Activated CD8-positive, alpha-beta T cell treated with anti-CD3 and anti-CD28 coated beads, Interleukin-2, amount 10 ng/mL, durations not matched to agents 7 days and 5 days (primary cell): ENCODE results near the gene AFF3. TPM values are rescaled to one million over a fixed set of nuclear protein-coding genes. Genes with fewer than 3 reads are reported as not detected.

ENCODE experiments used
- ATAC-seq: fragments of 150-1000 bp; cut with Tn5 transposase; one replicate; pipeline ENCODE4 v1.10.0; 2021; ENCODE audit warnings: moderate library complexity
- CTCF ChIA-PET: fragments of 350-600 bp; sonication (Branson Sonifier 250); formaldehyde crosslinking; loops from one replicate; lab custom pipeline; 2021; ENCODE audit warnings: antibody characterized with exemption; lab: Charles Lee
- POLR2A ChIA-PET: fragments of 350-600 bp; sonication (Branson Sonifier 250); formaldehyde crosslinking; loops from one replicate; lab custom pipeline; 2021; ENCODE audit warnings: antibody characterized with exemption; lab: Charles Lee
- DNase-seq: peaks from one replicate; pipeline ENCODE4 v3.0.0-alpha.2; 2020
- H3K27ac Mint-ChIP-seq: one replicate; pipeline ENCODE4 v1.8.0; 2021; ENCODE audit warnings: mild to moderate bottlenecking, mixed read lengths
- H3K27me3 Mint-ChIP-seq: one replicate; pipeline ENCODE4 v1.8.0; 2021; ENCODE audit warnings: low read depth, mixed read lengths
- H3K36me3 Mint-ChIP-seq: one replicate; pipeline ENCODE4 v1.8.0; 2021; ENCODE audit warnings: low read depth, mixed read lengths
- H3K4me1 Mint-ChIP-seq: one replicate; pipeline ENCODE4 v1.8.0; 2021; ENCODE audit warnings: low read depth, mixed read lengths
- H3K4me3 Mint-ChIP-seq: one replicate; pipeline ENCODE4 v1.8.0; 2021; ENCODE audit warnings: mild to moderate bottlenecking, mixed read lengths
- H3K9me3 Mint-ChIP-seq: one replicate; pipeline ENCODE4 v1.8.0; 2022; ENCODE audit warnings: mixed read lengths; ENCODE audit not compliant: insufficient read depth
- total RNA-seq, 2 experiments: library from RNA; stranded (reverse); gene quantifications; one replicate each; pipeline ENCODE4 v1.2.3, GENCODE V29; 2021

AFF3 gene
- total RNA-seq, 2 experiments from 2014 or later = 7.1 to 7.9 TPM

DNA sequence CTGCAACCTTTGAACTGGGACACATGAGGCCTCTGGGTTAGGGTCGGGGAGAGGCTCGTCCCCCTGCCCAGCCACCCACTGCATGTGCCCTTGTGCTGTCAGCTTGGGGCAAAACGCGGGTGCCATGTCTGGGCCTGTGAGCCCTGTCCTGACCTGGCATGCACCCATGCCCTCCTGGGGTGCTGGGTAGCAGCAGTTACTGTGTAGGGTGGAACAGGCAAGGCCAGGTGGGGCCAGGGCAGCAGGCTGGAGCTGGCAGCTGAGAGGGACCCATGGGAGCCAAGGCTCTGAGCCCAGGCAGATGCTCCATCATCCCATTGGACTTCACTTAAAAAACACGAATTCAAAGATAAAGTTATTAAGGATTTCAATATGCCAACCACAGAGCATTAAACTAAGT lies 518.8 kb downstream of the AFF3 start:
- no peaks in the 10 kb centered on the region for H3K27me3 Mint-ChIP-seq
- H3K4me1 Mint-ChIP-seq = no peaks in the 10 kb centered on the region
- no peak overlapping the region for H3K27ac Mint-ChIP-seq
- ATAC-seq = no peak
- H3K9me3 Mint-ChIP-seq = no peaks in the 10 kb centered on the region
- H3K36me3 Mint-ChIP-seq = no peaks in the 10 kb centered on the region
- H3K4me3 Mint-ChIP-seq = no peak overlapping the region
- CTCF ChIA-PET = no interaction called here
- no peak for DNase-seq
- POLR2A ChIA-PET = no interaction called here

- ATAC-seq (no peak), DNase-seq (no peak)
- Mint-ChIP-seq H3K27me3 (no peaks in the 10 kb centered on the region), H3K9me3 (no peaks in the 10 kb centered on the region), H3K4me1 (no peaks in the 10 kb centered on the region), H3K4me3 (no peak overlapping the region), H3K27ac (no peak overlapping the region), H3K36me3 (no peaks in the 10 kb centered on the region)
- POLR2A ChIA-PET = no interaction called here
- CTCF ChIA-PET = no interaction called here
Measured at GRCh38 chr2:99623035-99623434, 519.4 kb downstream of the AFF3 start.

DNA sequence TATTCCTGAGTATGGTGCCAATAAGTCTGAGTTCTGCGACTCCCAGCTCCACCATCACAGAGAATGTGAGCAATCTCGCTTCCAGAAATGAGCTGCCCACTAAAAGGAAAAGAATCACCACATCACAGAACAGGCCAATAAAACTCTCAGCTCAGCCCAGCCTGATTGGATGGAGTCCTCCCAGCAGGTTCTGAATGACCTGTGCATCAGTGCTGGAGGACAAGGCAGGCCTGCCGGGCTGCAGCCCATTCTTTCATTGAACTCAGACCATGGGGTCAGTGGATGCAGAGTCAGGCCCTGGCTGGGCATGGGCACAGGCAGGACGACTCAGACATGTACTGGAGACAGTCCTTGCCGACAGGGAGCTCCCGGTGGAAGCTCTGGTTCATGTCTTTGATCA lies 519.9 kb downstream of the AFF3 start:
- Mint-ChIP-seq H3K9me3 (no peaks in the 10 kb centered on the region), H3K27me3 (no peaks in the 10 kb centered on the region), H3K4me3 (no peak overlapping the region), H3K36me3 (no peaks in the 10 kb centered on the region), H3K27ac (no peak overlapping the region), H3K4me1 (no peaks in the 10 kb centered on the region)
- ATAC-seq (no peak), DNase-seq (no peak)
- POLR2A ChIA-PET = no interaction called here
- CTCF ChIA-PET = no interaction called here

DNA sequence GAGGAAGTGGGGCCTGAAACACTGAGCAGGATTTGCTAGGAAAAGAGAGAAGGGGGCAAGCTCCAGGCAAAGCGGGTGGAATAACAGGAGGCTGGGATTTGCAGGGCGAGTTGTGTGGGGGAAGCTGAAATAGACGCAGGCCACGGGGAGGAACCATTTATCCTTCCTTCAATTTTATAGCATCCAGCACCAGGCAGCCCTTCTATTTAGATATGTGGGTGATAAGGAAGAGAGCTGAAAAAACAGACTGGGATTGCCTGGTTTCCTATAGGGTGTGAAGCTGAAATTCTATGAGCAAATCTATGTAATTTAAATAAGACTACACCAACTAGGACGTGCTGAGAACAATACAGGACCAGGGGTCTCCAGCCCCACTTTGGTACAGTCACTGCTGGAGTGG lies 520.6 kb downstream of the AFF3 start:
- ChIA-PET CTCF (no interaction called here), POLR2A (no interaction called here)
- DNase-seq = no peak
- H3K4me3 Mint-ChIP-seq = no peak overlapping the region
- no peaks in the 10 kb centered on the region for H3K36me3 Mint-ChIP-seq
- no peak overlapping the region for H3K27ac Mint-ChIP-seq
- no peak for ATAC-seq
- no peaks in the 10 kb centered on the region for H3K9me3 Mint-ChIP-seq
- H3K4me1 Mint-ChIP-seq = no peaks in the 10 kb centered on the region
- no peaks in the 10 kb centered on the region for H3K27me3 Mint-ChIP-seq

- DNase-seq (no peak), ATAC-seq (no peak)
- Mint-ChIP-seq H3K9me3 (no peaks in the 10 kb centered on the region), H3K27me3 (no peaks in the 10 kb centered on the region), H3K27ac (no peak overlapping the region), H3K4me3 (no peak overlapping the region), H3K4me1 (no peaks in the 10 kb centered on the region), H3K36me3 (no peaks in the 10 kb centered on the region)
- ChIA-PET CTCF (no interaction called here), POLR2A (no interaction called here)
Measured at GRCh38 chr2:99621106-99621505, 521.3 kb downstream of the AFF3 start.

DNA sequence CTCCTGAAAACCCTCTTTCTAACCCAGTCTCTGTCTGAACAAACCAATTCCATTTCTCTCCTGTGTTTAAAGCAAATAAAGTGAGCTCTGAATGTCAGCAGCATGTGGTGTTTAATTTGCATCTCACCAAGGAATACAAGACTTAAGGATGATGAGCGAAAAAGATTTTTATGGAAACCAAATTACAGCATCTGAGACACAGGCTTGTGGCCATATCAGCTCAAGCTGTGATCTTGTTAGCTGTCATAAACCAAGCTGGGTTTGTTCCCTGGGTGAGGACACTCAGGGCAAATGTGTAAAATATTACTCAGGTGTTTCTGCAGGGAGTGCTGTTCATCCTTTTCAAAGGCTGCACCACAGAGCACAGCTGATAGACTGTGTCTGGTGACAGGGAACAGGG lies 523.2 kb downstream of the AFF3 start:
- ChIA-PET POLR2A (no interaction called here), CTCF (interaction anchor here (1.0 to 1.1 kb wide), 2 partner anchors 60 to 80 kb away, joined by 3 to 4 read pairs; no protein-coding TSS in a partner anchor)
- no peaks in the 10 kb centered on the region for H3K27me3 Mint-ChIP-seq
- no peak overlapping the region for H3K27ac Mint-ChIP-seq
- H3K4me3 Mint-ChIP-seq = no peak overlapping the region
- no peaks in the 10 kb centered on the region for H3K36me3 Mint-ChIP-seq
- H3K9me3 Mint-ChIP-seq = no peaks in the 10 kb centered on the region
- DNase-seq (no peak), ATAC-seq (no peak)
- H3K4me1 Mint-ChIP-seq = no peaks in the 10 kb centered on the region

DNA sequence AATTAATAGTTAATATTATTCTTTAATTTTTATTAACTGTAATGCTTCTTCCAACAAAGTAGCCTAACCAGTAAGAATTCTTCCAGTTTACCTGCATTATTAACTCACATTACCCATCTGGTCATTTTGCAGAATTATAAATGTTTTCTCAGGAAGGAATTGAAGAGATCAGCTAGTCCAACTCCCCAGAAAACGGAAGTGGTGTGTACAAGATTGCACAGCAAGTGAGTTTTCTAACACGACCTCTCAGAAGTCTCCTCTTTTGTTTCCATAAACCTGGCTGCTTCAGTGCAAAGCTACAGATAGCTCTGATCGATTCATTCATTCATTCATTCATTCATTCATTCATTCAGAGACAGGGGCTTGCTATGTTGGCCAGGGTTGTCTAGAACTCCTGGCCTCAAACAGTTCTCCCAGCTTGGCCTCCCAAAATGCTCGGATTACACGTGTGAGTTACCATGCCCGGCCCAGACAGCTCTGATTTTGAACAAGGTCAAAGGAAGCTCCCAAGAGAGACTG lies 523.8 kb downstream of the AFF3 start:
- DNase-seq (no peak), ATAC-seq (no peak)
- H3K27me3 Mint-ChIP-seq = no peaks in the 10 kb centered on the region
- no peaks in the 10 kb centered on the region for H3K9me3 Mint-ChIP-seq
- ChIA-PET POLR2A (no interaction called here), CTCF (interaction anchor here (1.0 to 1.1 kb wide), 2 partner anchors 59 to 80 kb away, joined by 3 to 4 read pairs; no protein-coding TSS in a partner anchor)
- no peaks in the 10 kb centered on the region for H3K36me3 Mint-ChIP-seq
- H3K4me1 Mint-ChIP-seq = no peaks in the 10 kb centered on the region
- no peak overlapping the region for H3K4me3 Mint-ChIP-seq
- no peak overlapping the region for H3K27ac Mint-ChIP-seq

DNA sequence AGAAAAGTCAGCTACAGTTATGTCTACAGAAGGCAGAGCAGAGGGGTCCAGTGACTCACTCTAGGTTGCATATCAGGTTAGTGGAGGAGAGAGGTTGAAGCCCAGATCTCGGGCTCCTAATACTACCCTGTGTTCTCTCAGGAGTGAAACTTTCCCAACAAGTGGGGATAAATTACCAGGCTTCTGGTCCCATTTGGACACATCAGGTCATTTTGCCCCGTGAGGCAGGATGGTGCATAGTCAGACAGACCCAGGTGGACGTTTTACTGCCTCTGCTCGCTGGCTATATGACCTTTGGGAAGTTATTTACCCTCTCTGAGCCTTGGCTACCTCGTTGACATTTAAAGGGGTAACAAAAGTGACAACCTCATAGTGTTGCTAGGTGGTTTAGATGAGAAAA lies 524.6 kb downstream of the AFF3 start:
- DNase-seq (no peak), ATAC-seq (no peak)
- ChIA-PET CTCF (no interaction called here), POLR2A (no interaction called here)
- Mint-ChIP-seq H3K36me3 (no peaks in the 10 kb centered on the region), H3K4me1 (no peaks in the 10 kb centered on the region), H3K27ac (no peak overlapping the region), H3K4me3 (no peak overlapping the region), H3K9me3 (no peaks in the 10 kb centered on the region), H3K27me3 (no peaks in the 10 kb centered on the region)

DNA sequence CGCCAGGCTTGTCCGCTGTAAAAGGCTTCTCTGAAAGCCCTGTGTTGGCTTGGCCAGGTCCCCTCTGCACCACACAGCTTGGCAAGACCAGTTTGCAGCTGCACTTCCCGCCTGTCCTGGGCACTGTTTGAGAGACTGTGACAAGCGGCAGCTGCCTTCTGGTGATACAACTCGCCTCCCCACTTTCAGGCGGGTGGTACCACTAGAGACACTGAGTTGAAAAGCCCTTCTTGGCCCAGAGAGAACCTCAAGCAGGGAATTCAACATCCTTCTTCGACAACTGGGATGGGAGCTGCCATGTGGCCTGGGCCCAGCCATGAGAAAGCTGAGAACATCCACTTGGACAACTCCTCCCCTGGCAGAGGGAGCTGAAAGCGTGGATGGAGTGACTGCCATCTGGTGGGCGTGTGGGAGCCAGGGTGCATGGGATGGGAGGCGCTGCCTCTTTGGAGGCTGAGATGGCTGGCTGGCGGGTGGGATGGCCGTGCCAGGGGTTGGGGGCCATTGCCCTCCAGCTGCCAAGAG lies 527.1 kb downstream of the AFF3 start:
- Mint-ChIP-seq H3K27me3 (no peaks in the 10 kb centered on the region), H3K4me3 (no peak overlapping the region), H3K9me3 (no peaks in the 10 kb centered on the region), H3K27ac (no peak overlapping the region), H3K4me1 (no peaks in the 10 kb centered on the region), H3K36me3 (no peaks in the 10 kb centered on the region)
- ATAC-seq (no peak), DNase-seq (no peak)
- ChIA-PET CTCF (interaction anchor here (1.0 kb wide), 1 partner anchor 56 kb away, joined by 4 read pairs; no protein-coding TSS in a partner anchor), POLR2A (no interaction called here)

GRCh38 chr2:99613980-99614379 lies 528.4 kb downstream of the AFF3 start:
- DNase-seq (no peak), ATAC-seq (no peak)
- Mint-ChIP-seq H3K4me3 (no peak overlapping the region), H3K27me3 (peaks cover 2% of the 10 kb centered on the region), H3K9me3 (no peaks in the 10 kb centered on the region), H3K27ac (no peak overlapping the region), H3K4me1 (no peaks in the 10 kb centered on the region), H3K36me3 (no peaks in the 10 kb centered on the region)
- ChIA-PET CTCF (no interaction called here), POLR2A (no interaction called here)

GRCh38 chr2:99611786-99612185 lies 530.6 kb downstream of the AFF3 start:
- ChIA-PET POLR2A (no interaction called here), CTCF (no interaction called here)
- H3K9me3 Mint-ChIP-seq = no peaks in the 10 kb centered on the region
- DNase-seq (no peak), ATAC-seq (no peak)
- H3K27me3 Mint-ChIP-seq = peaks cover 2% of the 10 kb centered on the region
- no peak overlapping the region for H3K4me3 Mint-ChIP-seq
- H3K4me1 Mint-ChIP-seq = no peaks in the 10 kb centered on the region
- H3K27ac Mint-ChIP-seq = no peak overlapping the region
- H3K36me3 Mint-ChIP-seq = no peaks in the 10 kb centered on the region

GRCh38 chr2:99611034-99611433 lies 531.4 kb downstream of the AFF3 start:
- Mint-ChIP-seq H3K4me1 (no peaks in the 10 kb centered on the region), H3K36me3 (no peaks in the 10 kb centered on the region), H3K9me3 (no peaks in the 10 kb centered on the region), H3K4me3 (no peak overlapping the region), H3K27ac (no peak overlapping the region), H3K27me3 (peaks cover 2% of the 10 kb centered on the region)
- ChIA-PET CTCF (no interaction called here), POLR2A (no interaction called here)
- ATAC-seq = no peak
- no peak for DNase-seq

DNA sequence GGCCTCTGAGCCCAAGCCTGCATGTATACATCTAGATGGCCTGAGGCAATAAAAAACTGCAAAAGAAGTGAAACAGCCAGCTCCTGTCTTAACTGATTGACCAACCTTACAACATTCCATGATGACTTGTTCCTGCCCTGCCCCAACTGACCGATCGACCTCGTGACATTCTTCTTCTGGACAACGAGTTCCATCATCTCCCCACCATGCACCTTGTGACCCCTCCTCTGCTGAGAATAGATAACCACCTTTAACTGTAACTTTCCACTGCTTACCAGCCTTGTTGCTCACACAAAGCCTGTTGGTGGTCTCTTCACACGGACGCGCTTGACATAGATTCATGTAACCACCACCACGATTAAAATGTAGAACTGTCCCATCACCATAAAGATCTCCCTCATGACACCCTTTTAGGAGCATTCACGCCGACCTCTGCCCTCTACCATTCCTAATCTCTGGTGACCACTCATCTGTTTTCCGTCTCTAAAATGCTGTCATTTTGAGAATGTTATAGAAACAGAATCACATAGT lies 532.5 kb downstream of the AFF3 start:
- no peak for DNase-seq
- no peak for ATAC-seq
- H3K27ac Mint-ChIP-seq = no peak overlapping the region
- no peak overlapping the region for H3K4me3 Mint-ChIP-seq
- H3K4me1 Mint-ChIP-seq = no peaks in the 10 kb centered on the region
- H3K27me3 Mint-ChIP-seq = peaks cover 2% of the 10 kb centered on the region
- POLR2A ChIA-PET = no interaction called here
- CTCF ChIA-PET = no interaction called here
- H3K36me3 Mint-ChIP-seq = no peaks in the 10 kb centered on the region
- H3K9me3 Mint-ChIP-seq = no peaks in the 10 kb centered on the region
